ENCODE data around the gene AK1. TPM values are rescaled to one million over a fixed set of nuclear protein-coding genes. Genes with fewer than 3 reads are reported as not detected.
A peak's percentile ranks its signal among the peaks of the same experiment; 100 is the strongest.

Gene AK1
- total RNA-seq, 1 experiment from 2014 or later: 61.1 TPM

- Histone ChIP-seq H3K4me3 (replicated peaks in 1 of 2; ENCODE audit: low read depth in 1 of 2, low read length in 2 of 2) (no peak overlapping the region), H3K9me2 (ENCODE audit: insufficient read depth) (no peaks in the 10 kb centered on the region), H3K36me3 (ENCODE audit: control insufficient read depth in 1 of 2, insufficient read depth in 2 of 2, low read length in 2 of 2) (no peaks in the 10 kb centered on the region), H2AFZ (ENCODE audit: low read depth, low read length, poor library complexity, severe bottlenecking) (no peak overlapping the region), H3K27ac (ENCODE audit: low read depth, low read length) (no peak overlapping the region), H3K9me3 (ENCODE audit: control insufficient read depth in 1 of 2, insufficient read depth in 1 of 2, low read depth in 1 of 2, low read length in 2 of 2) (no peaks in the 10 kb centered on the region), H3K79me2 (ENCODE audit: insufficient read depth, low read length) (no peaks in the 10 kb centered on the region; the same call in 1 of the 2 replicates), H3K4me2 (ENCODE audit: low read length) (peak overlapping the region; percentile 89; the same call in 1 of the 2 replicates), H3K9ac (ENCODE audit: low read length) (no peak overlapping the region), H3K27me3 (ENCODE audit: insufficient read depth, low read length) (no peaks in the 10 kb centered on the region), H4K20me1 (ENCODE audit: insufficient read depth) (no peaks in the 10 kb centered on the region), H3K4me1 (ENCODE audit: control insufficient read depth in 1 of 2, insufficient read depth in 2 of 2, low read length in 2 of 2) (peaks cover 12 to 42% of the 10 kb centered on the region in 2 experiments)
- ChIA-PET POLR2A (no interaction called here), RAD21 (ENCODE audit: low non-redundant PET in 1 of 2, low total read pairs in 2 of 2, uncharacterized antibody in 2 of 2, unreplicated experiment in 2 of 2) (no interaction called here), CTCF (no interaction called here)
- DNase-seq (ENCODE audit: low read depth, low spot score): no peak
- TF ChIP-seq ZBTB33 (IDR thresholded peaks at IDR 0.05; ENCODE audit: extremely low read depth, insufficient replicate concordance, low read length): no peak
- TF ChIP-seq SIN3A (IDR thresholded peaks at IDR 0.05; ENCODE audit: low read depth): no peak
- no peak for TF ChIP-seq MAX (IDR thresholded peaks at IDR 0.05)
- no peak for TF ChIP-seq YY1 (IDR thresholded peaks at IDR 0.05; ENCODE audit: extremely low read depth, insufficient replicate concordance, low read depth, low read length)
- no peak for TF ChIP-seq EGR1 (IDR thresholded peaks at IDR 0.05; ENCODE audit: low read depth)
- TF ChIP-seq ATF3 (IDR thresholded peaks at IDR 0.05): no peak
- TF ChIP-seq ZNF274 (IDR thresholded peaks at IDR 0.05; ENCODE audit: low read depth, low read length): no peak
- no peak for TF ChIP-seq ELF1 (IDR thresholded peaks at IDR 0.05; ENCODE audit: borderline replicate concordance, low read depth)
- no peak for TF ChIP-seq CEBPB (IDR thresholded peaks at IDR 0.05; ENCODE audit: low read depth)
- no peak for TF ChIP-seq EZH2 (IDR thresholded peaks at IDR 0.05)
- no peak for TF ChIP-seq CBX3 (IDR thresholded peaks at IDR 0.05; ENCODE audit: low read depth)
- no peak for TF ChIP-seq SP1 (IDR thresholded peaks at IDR 0.05; ENCODE audit: low read depth)
- TF ChIP-seq CTCF (IDR thresholded peaks at IDR 0.05 in 2 of 3, conservative IDR thresholded peaks at IDR 0.05 in 1 of 3; ENCODE audit: borderline replicate concordance in 1 of 3, insufficient read depth in 1 of 3, low read depth in 2 of 3, low read length in 2 of 3): no peak
- no peak for TF ChIP-seq SRF (IDR thresholded peaks at IDR 0.05; ENCODE audit: low read depth)
- no peak for TF ChIP-seq POLR2A (IDR thresholded peaks at IDR 0.05; ENCODE audit: borderline replicate concordance, extremely low read depth, insufficient read depth, insufficient read length)
- no peak for TF ChIP-seq FOSL1 (IDR thresholded peaks at IDR 0.05; ENCODE audit: low read depth)
- TF ChIP-seq REST (IDR thresholded peaks at IDR 0.05; ENCODE audit: low read depth): no peak
- no peak for TF ChIP-seq ZFX (IDR thresholded peaks at IDR 0.05)
- no peak for ATAC-seq
- intact Hi-C loops (cut with micrococcal nuclease): no loop called here
- BruUV-seq (replicated peaks): no TSS peak
These were observed 2.0 kb downstream of the AK1 start for GRCh38 chr9:127875306-127875966.
